ENCODE results near the gene ATP6AP2. TPM values are rescaled to one million over a fixed set of nuclear protein-coding genes. Genes with fewer than 3 reads are reported as not detected.

Gene ATP6AP2
- total and polyA plus RNA-seq, 9 of the 15 experiments (the other 6 are each of a cell fraction or from before 2014, with no cell fraction given), result 23.3 to 131 (median 41.9) TPM

- TF ChIP-seq, protein P1, sequence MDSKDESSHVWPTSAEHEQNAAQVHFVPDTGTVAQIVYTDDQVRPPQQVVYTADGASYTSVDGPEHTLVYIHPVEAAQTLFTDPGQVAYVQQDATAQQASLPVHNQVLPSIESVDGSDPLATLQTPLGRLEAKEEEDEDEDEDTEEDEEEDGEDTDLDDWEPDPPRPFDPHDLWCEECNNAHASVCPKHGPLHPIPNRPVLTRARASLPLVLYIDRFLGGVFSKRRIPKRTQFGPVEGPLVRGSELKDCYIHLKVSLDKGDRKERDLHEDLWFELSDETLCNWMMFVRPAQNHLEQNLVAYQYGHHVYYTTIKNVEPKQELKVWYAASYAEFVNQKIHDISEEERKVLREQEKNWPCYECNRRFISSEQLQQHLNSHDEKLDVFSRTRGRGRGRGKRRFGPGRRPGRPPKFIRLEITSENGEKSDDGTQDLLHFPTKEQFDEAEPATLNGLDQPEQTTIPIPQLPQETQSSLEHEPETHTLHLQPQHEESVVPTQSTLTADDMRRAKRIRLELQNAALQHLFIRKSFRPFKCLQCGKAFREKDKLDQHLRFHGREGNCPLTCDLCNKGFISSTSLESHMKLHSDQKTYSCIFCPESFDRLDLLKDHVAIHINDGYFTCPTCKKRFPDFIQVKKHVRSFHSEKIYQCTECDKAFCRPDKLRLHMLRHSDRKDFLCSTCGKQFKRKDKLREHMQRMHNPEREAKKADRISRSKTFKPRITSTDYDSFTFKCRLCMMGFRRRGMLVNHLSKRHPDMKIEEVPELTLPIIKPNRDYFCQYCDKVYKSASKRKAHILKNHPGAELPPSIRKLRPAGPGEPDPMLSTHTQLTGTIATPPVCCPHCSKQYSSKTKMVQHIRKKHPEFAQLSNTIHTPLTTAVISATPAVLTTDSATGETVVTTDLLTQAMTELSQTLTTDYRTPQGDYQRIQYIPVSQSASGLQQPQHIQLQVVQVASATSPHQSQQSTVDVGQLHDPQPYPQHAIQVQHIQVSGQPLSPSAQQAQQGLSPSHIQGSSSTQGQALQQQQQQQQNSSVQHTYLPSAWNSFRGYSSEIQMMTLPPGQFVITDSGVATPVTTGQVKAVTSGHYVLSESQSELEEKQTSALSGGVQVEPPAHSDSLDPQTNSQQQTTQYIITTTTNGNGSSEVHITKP (IDR thresholded peaks at IDR 0.05; ENCODE audit: partially characterized antibody), result no peak
- TF ChIP-seq BACH1 (tag; IDR thresholded peaks at IDR 0.05), result no peak
- TF ChIP-seq, protein P2, sequence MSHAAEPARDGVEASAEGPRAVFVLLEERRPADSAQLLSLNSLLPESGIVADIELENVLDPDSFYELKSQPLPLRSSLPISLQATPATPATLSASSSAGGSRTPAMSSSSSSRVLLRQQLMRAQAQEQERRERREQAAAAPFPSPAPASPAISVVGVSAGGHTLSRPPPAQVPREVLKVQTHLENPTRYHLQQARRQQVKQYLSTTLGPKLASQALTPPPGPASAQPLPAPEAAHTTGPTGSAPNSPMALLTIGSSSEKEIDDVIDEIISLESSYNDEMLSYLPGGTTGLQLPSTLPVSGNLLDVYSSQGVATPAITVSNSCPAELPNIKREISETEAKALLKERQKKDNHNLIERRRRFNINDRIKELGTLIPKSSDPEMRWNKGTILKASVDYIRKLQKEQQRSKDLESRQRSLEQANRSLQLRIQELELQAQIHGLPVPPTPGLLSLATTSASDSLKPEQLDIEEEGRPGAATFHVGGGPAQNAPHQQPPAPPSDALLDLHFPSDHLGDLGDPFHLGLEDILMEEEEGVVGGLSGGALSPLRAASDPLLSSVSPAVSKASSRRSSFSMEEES (CRISPR knock-in tag; IDR thresholded peaks at IDR 0.05), result no peak
- no peak for TF ChIP-seq ZBTB17 (CRISPR knock-in tag; IDR thresholded peaks at IDR 0.05)
- TF ChIP-seq, protein P3, sequence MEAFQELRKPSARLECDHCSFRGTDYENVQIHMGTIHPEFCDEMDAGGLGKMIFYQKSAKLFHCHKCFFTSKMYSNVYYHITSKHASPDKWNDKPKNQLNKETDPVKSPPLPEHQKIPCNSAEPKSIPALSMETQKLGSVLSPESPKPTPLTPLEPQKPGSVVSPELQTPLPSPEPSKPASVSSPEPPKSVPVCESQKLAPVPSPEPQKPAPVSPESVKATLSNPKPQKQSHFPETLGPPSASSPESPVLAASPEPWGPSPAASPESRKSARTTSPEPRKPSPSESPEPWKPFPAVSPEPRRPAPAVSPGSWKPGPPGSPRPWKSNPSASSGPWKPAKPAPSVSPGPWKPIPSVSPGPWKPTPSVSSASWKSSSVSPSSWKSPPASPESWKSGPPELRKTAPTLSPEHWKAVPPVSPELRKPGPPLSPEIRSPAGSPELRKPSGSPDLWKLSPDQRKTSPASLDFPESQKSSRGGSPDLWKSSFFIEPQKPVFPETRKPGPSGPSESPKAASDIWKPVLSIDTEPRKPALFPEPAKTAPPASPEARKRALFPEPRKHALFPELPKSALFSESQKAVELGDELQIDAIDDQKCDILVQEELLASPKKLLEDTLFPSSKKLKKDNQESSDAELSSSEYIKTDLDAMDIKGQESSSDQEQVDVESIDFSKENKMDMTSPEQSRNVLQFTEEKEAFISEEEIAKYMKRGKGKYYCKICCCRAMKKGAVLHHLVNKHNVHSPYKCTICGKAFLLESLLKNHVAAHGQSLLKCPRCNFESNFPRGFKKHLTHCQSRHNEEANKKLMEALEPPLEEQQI (IDR thresholded peaks at IDR 0.05), result no peak
- TF ChIP-seq TARDBP (IDR thresholded peaks at IDR 0.05), result no peak
- TF ChIP-seq KDM5B (IDR thresholded peaks at IDR 0.05; ENCODE audit: insufficient replicate concordance, low read depth, low read length), result peak; percentile 71
- TF ChIP-seq WHSC1 (IDR thresholded peaks at IDR 0.05; ENCODE audit: low read length), result no peak
- no peak for TF ChIP-seq FIP1L1 (IDR thresholded peaks at IDR 0.05; ENCODE audit: low read depth, low read length, poor library complexity, severe bottlenecking)
- TF ChIP-seq, protein P4, sequence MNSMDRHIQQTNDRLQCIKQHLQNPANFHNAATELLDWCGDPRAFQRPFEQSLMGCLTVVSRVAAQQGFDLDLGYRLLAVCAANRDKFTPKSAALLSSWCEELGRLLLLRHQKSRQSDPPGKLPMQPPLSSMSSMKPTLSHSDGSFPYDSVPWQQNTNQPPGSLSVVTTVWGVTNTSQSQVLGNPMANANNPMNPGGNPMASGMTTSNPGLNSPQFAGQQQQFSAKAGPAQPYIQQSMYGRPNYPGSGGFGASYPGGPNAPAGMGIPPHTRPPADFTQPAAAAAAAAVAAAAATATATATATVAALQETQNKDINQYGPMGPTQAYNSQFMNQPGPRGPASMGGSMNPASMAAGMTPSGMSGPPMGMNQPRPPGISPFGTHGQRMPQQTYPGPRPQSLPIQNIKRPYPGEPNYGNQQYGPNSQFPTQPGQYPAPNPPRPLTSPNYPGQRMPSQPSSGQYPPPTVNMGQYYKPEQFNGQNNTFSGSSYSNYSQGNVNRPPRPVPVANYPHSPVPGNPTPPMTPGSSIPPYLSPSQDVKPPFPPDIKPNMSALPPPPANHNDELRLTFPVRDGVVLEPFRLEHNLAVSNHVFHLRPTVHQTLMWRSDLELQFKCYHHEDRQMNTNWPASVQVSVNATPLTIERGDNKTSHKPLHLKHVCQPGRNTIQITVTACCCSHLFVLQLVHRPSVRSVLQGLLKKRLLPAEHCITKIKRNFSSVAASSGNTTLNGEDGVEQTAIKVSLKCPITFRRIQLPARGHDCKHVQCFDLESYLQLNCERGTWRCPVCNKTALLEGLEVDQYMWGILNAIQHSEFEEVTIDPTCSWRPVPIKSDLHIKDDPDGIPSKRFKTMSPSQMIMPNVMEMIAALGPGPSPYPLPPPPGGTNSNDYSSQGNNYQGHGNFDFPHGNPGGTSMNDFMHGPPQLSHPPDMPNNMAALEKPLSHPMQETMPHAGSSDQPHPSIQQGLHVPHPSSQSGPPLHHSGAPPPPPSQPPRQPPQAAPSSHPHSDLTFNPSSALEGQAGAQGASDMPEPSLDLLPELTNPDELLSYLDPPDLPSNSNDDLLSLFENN (IDR thresholded peaks at IDR 0.05; ENCODE audit: low read depth in 2 of 2, low read length in 2 of 2), result no peak
- TF ChIP-seq, protein P5, sequence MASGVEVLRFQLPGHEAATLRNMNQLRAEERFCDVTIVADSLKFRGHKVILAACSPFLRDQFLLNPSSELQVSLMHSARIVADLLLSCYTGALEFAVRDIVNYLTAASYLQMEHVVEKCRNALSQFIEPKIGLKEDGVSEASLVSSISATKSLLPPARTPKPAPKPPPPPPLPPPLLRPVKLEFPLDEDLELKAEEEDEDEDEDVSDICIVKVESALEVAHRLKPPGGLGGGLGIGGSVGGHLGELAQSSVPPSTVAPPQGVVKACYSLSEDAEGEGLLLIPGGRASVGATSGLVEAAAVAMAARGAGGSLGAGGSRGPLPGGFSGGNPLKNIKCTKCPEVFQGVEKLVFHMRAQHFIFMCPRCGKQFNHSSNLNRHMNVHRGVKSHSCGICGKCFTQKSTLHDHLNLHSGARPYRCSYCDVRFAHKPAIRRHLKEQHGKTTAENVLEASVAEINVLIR (CRISPR knock-in tag; IDR thresholded peaks at IDR 0.05), result peak; percentile 72
- TF ChIP-seq, protein P6, sequence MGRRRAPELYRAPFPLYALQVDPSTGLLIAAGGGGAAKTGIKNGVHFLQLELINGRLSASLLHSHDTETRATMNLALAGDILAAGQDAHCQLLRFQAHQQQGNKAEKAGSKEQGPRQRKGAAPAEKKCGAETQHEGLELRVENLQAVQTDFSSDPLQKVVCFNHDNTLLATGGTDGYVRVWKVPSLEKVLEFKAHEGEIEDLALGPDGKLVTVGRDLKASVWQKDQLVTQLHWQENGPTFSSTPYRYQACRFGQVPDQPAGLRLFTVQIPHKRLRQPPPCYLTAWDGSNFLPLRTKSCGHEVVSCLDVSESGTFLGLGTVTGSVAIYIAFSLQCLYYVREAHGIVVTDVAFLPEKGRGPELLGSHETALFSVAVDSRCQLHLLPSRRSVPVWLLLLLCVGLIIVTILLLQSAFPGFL (CRISPR knock-in tag; IDR thresholded peaks at IDR 0.05), result no peak
Observed at GRCh38 chrX:40580537-40581335, at the start of gene ATP6AP2 (continued).
